HEK293 (cell line): ENCODE data around the gene TARBP1.
"Not testable (repeated sequence)": the region's sequence is repeated elsewhere in the genome, so short reads cannot be mapped to it uniquely, and the experiment has no call there.

Experiments used
- CTCF ChIA-PET: fragments of 350-600 bp; formaldehyde crosslinking; extraction: SDS; loops from one replicate; lab custom pipeline; 2021; ENCODE audit warnings: antibody characterized with exemption; lab: Yijun Ruan, JAX
- POLR2A ChIA-PET: fragments of 300-600 bp; formaldehyde crosslinking; extraction: SDS; loops from one replicate; lab custom pipeline; 2020; ENCODE audit warnings: antibody characterized with exemption, inconsistent platforms; lab: Yijun Ruan, JAX
- H3K27ac ChIP-seq: fragments of 200-500 bp; sonication (Bioruptor generic); 2 replicates; pipeline ENCODE4 v1.5.1; 2014; ENCODE audit warnings: low read depth, low read length, control low read depth, inconsistent platforms; ENCODE audit errors: extremely low read depth
- H3K36me3 ChIP-seq, 2 experiments: fragments of 200-500 bp in 1 of 2; sonication (Bioruptor generic) in 1 of 2; 1 replicate in 1 of 2; 2 replicates in 1 of 2; pipeline ENCODE4 v1.5.1; 2014 to 2017; ENCODE audit warnings: inconsistent platforms in 2 of 2, low read length in 2 of 2; ENCODE audit not compliant: control insufficient read depth in 2 of 2, insufficient read depth in 1 of 2
- H3K4me1 ChIP-seq: fragments of 200-500 bp; sonication (Bioruptor generic); 2 replicates; pipeline ENCODE4 v1.5.1; 2014; ENCODE audit warnings: mild to moderate bottlenecking, low read length, inconsistent platforms; ENCODE audit not compliant: control insufficient read depth, insufficient read depth
- H3K4me3 ChIP-seq: 2 replicates; pipeline ENCODE4 v1.5.1; 2011; ENCODE audit warnings: low read depth, mild to moderate bottlenecking, control low read depth, low read length, moderate library complexity
- H3K9me3 ChIP-seq: fragments of 200-500 bp; sonication (Bioruptor generic); 2 replicates; pipeline ENCODE4 v1.5.1; 2014; ENCODE audit warnings: low read depth, low read length, inconsistent platforms; ENCODE audit not compliant: control insufficient read depth, insufficient read depth
- GLI4 ChIP-seq: fragments of 450-650 bp; formaldehyde crosslinking; IDR thresholded peaks from 2 replicates; pipeline ENCODE4 v1.5.1; 2016; ENCODE audit warnings: missing biosample characterization, missing genetic modification characterization
- GLIS1 ChIP-seq: fragments of 450-650 bp; formaldehyde crosslinking; IDR thresholded peaks from 2 replicates; pipeline ENCODE4 v1.5.1; 2016; ENCODE audit warnings: missing biosample characterization, missing genetic modification characterization
- HOXC10 ChIP-seq: sonication (generic); formaldehyde crosslinking; IDR thresholded peaks from 2 replicates; pipeline ENCODE4 v1.8.1; 2023; ENCODE audit warnings: mild to moderate bottlenecking, missing genetic modification reagents
- HOXD13 ChIP-seq: sonication (generic); formaldehyde crosslinking; IDR thresholded peaks from 2 replicates; pipeline ENCODE4 v1.8.0; 2022; ENCODE audit warnings: missing genetic modification reagents, borderline replicate concordance
- SP3 ChIP-seq: fragments of 450-650 bp; formaldehyde crosslinking; IDR thresholded peaks from 2 replicates; pipeline ENCODE4 v1.5.1; 2016; ENCODE audit warnings: missing biosample characterization, missing genetic modification characterization
- ZBTB20 ChIP-seq: fragments of 450-650 bp; formaldehyde crosslinking; IDR thresholded peaks from 2 replicates; pipeline ENCODE4 v1.5.1; 2016; ENCODE audit warnings: missing biosample characterization, missing genetic modification characterization
- ZFHX2 ChIP-seq: fragments of 450-650 bp; formaldehyde crosslinking; conservative IDR thresholded peaks from 2 replicates; pipeline ENCODE4 v1.5.1; 2016; ENCODE audit warnings: missing biosample characterization, missing genetic modification characterization
- ZFP37 ChIP-seq: fragments of 450-650 bp; formaldehyde crosslinking; IDR thresholded peaks from 2 replicates; pipeline ENCODE4 v1.5.1; 2016; ENCODE audit warnings: missing biosample characterization, missing genetic modification characterization
- ZFP41 ChIP-seq: fragments of 450-650 bp; formaldehyde crosslinking; IDR thresholded peaks from 2 replicates; pipeline ENCODE4 v1.5.1; 2016; ENCODE audit warnings: missing biosample characterization, missing genetic modification characterization, borderline replicate concordance
- ZNF133 ChIP-seq: fragments of 450-650 bp; formaldehyde crosslinking; IDR thresholded peaks from 2 replicates; pipeline ENCODE4 v1.5.1; 2016; ENCODE audit warnings: missing biosample characterization, missing genetic modification characterization
- ZNF2 ChIP-seq: fragments of 450-650 bp; formaldehyde crosslinking; IDR thresholded peaks from 2 replicates; pipeline ENCODE4 v1.5.1; 2016; ENCODE audit warnings: missing biosample characterization, missing genetic modification characterization
- ZNF302 ChIP-seq: fragments of 450-650 bp; formaldehyde crosslinking; IDR thresholded peaks from 2 replicates; pipeline ENCODE4 v1.5.1; 2016; ENCODE audit warnings: missing biosample characterization, missing genetic modification characterization, low read depth
- ZNF311 ChIP-seq: fragments of 450-650 bp; formaldehyde crosslinking; IDR thresholded peaks from 2 replicates; pipeline ENCODE4 v1.5.1; 2017; ENCODE audit warnings: missing biosample characterization, missing genetic modification characterization, borderline replicate concordance
- ZNF394 ChIP-seq: fragments of 450-650 bp; formaldehyde crosslinking; IDR thresholded peaks from 2 replicates; pipeline ENCODE4 v1.5.1; 2016; ENCODE audit warnings: missing biosample characterization, missing genetic modification characterization, mild to moderate bottlenecking, moderate library complexity, borderline replicate concordance
- ZNF518A ChIP-seq: fragments of 450-650 bp; formaldehyde crosslinking; conservative IDR thresholded peaks from 2 replicates; pipeline ENCODE4 v1.5.1; 2016; ENCODE audit warnings: low read depth, missing biosample characterization, missing genetic modification characterization
- ZNF548 ChIP-seq: fragments of 450-650 bp; formaldehyde crosslinking; IDR thresholded peaks from 2 replicates; pipeline ENCODE4 v1.5.1; 2016; ENCODE audit warnings: missing biosample characterization, missing genetic modification characterization
- ZNF707 ChIP-seq: fragments of 450-650 bp; formaldehyde crosslinking; IDR thresholded peaks from 2 replicates; pipeline ENCODE4 v1.5.1; 2016; ENCODE audit warnings: missing biosample characterization, missing genetic modification characterization
- ZNF776 ChIP-seq: fragments of 450-650 bp; formaldehyde crosslinking; IDR thresholded peaks from 2 replicates; pipeline ENCODE4 v1.5.0; 2017; ENCODE audit warnings: missing biosample characterization, missing genetic modification characterization, borderline replicate concordance
- TF ChIP-seq, protein P1 (sequence below): fragments of 450-650 bp; formaldehyde crosslinking; IDR thresholded peaks from 2 replicates; pipeline ENCODE4 v1.5.1; 2016; ENCODE audit warnings: missing biosample characterization, missing genetic modification characterization
- TF ChIP-seq, protein P2 (sequence below): fragments of 450-650 bp; formaldehyde crosslinking; IDR thresholded peaks from 2 replicates; pipeline ENCODE4; 2016; ENCODE audit warnings: missing biosample characterization, missing genetic modification characterization

TARBP1 gene

DNA sequence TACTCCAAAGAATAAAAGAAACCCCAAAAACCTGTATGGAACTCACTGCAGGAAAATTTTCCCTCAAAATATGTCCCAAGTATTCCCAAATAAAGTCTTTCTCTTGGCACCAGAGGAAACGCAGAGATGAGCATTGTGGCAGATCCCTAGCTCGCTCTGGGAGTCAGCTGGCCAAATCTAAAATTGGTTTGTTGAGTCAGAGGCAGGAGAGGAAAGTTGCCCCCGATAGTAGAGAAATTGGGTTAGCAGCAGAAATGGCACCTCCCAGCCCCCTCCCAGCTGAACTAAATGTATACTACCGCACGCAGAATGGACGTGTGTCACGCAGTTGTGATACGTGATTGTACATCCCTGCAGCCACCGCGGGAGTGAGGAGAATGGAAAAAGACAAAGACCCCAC lies 39.9 kb upstream of the TARBP1 start:
- TF ChIP-seq ZBTB20 (tag by site-specific recombination) (no peak), ZNF133 (tag by site-specific recombination) (no peak), GLI4 (no peak), ZNF776 (tag by site-specific recombination) (no peak), ZNF707 (no peak), HOXD13 (CRISPR knock-in tag) (no peak), ZNF302 (tag by site-specific recombination) (no peak), ZNF2 (tag by site-specific recombination) (no peak), ZNF311 (tag by site-specific recombination) (no peak), SP3 (no peak), GLIS1 (tag by site-specific recombination) (no peak), ZFP41 (tag by site-specific recombination) (no peak), ZNF518A (tag by site-specific recombination) (no peak), HOXC10 (CRISPR knock-in tag) (no peak), ZFP37 (tag by site-specific recombination) (no peak), ZNF548 (tag by site-specific recombination) (no peak)
- TF ChIP-seq, protein P1, sequence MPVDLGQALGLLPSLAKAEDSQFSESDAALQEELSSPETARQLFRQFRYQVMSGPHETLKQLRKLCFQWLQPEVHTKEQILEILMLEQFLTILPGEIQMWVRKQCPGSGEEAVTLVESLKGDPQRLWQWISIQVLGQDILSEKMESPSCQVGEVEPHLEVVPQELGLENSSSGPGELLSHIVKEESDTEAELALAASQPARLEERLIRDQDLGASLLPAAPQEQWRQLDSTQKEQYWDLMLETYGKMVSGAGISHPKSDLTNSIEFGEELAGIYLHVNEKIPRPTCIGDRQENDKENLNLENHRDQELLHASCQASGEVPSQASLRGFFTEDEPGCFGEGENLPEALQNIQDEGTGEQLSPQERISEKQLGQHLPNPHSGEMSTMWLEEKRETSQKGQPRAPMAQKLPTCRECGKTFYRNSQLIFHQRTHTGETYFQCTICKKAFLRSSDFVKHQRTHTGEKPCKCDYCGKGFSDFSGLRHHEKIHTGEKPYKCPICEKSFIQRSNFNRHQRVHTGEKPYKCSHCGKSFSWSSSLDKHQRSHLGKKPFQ (tag by site-specific recombination), result no peak
- TF ChIP-seq, protein P2, sequence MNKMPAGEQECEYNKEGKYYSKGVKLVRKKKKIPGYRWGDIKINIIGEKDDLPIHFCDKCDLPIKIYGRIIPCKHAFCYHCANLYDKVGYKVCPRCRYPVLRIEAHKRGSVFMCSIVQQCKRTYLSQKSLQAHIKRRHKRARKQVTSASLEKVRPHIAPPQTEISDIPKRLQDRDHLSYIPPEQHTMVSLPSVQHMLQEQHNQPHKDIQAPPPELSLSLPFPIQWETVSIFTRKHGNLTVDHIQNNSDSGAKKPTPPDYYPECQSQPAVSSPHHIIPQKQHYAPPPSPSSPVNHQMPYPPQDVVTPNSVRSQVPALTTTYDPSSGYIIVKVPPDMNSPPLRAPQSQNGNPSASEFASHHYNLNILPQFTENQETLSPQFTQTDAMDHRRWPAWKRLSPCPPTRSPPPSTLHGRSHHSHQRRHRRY (tag by site-specific recombination), result no peak
- ChIA-PET POLR2A (interaction anchor here (0.5 to 1.3 kb wide), 2 partner anchors 82 to 905 kb away, joined by 3 to 5 read pairs; no protein-coding TSS in a partner anchor), CTCF (interaction anchor here (0.5 to 2.3 kb wide), 10 partner anchors 9 to 453 kb away, joined by 3 to 8 read pairs (median 4); no protein-coding TSS in a partner anchor)
- Histone ChIP-seq H3K4me3 (no peak overlapping the region), H3K9me3 (no peaks in the 10 kb centered on the region), H3K27ac (no peak overlapping the region), H3K36me3 (no peaks in the 10 kb centered on the region), H3K4me1 (peaks cover 21% of the 10 kb centered on the region)

- not testable (repeated sequence) for H3K9me3 ChIP-seq
- CTCF ChIA-PET, result interaction anchor here (0.6 to 2.3 kb wide), 7 partner anchors 8 to 1405 kb away, joined by 3 to 8 read pairs (median 3); no protein-coding TSS in a partner anchor
- TF ChIP-seq ZFHX2 (tag by site-specific recombination) (0 out of 2 replicates have a peak, but pooled peaks have one; percentile 10), ZNF394 (peak; percentile 55; the same call in 1 of the 2 replicates)
Measured at GRCh38 chr1:234518086-234518485, 39.1 kb upstream of the TARBP1 start.

More at GRCh38 chr1:234518086-234518485, 39.1 kb upstream of the TARBP1 start:
- H3K4me3 ChIP-seq, H3K36me3 ChIP-seq, H3K27ac ChIP-seq, POLR2A ChIA-PET: not testable (repeated sequence)
- H3K4me1 ChIP-seq, result peaks cover 17% of the 10 kb centered on the region
